Left colon (tissue), 2 donors: ENCODE results near the gene CWC27. TPM values are rescaled to one million over a fixed set of nuclear protein-coding genes. Genes with fewer than 3 reads are reported as not detected.
A peak's percentile ranks its signal among the peaks of the same experiment; 100 is the strongest.
"Not testable (repeated sequence)": the region's sequence is repeated elsewhere in the genome, so short reads cannot be mapped to it uniquely, and the experiment has no call there.

ENCODE experiments used
- ATAC-seq: fragments of 200-7000 bp; cut with Tn5 transposase; one replicate; pipeline ENCODE4 v1.9.1; 2020; ENCODE audit warnings: mild to moderate bottlenecking, moderate library complexity
- DNase-seq, 2 donors: peaks; one replicate each; pipeline ENCODE4 v3.0.0-alpha.2; 2020
- intact Hi-C, 2 donors: fragments of 100-400 bp; cut with DNase I in 1 of 2; cut with micrococcal nuclease in 1 of 2; formaldehyde crosslinking; loops; one replicate each; pipeline versions ENCODE4 v1.11.2 to v1.14.0; 2022; cut with DNase I, micrococcal nuclease
- total RNA-seq, 2 donors: library from RNA; stranded (reverse); fragmentation: NEBNext Ultra II Directional; extraction: Animal tissue kit (Norgen Biotek cat#: 25700); gene quantifications; one replicate each; pipeline ENCODE4 v1.2.1, GENCODE V29; 2021
- donor health status: DM: no; HTN: no; CAD: no.
- donor health status: DM: yes; HTN: yes; CAD: no.

The CWC27 gene
- total RNA-seq, 2 donors from 2014 or later = 13.5 to 14.0 TPM

- DNase-seq (no peak), ATAC-seq (no peak)
- intact Hi-C loops = no loop called here
Measured at GRCh38 chr5:64883912-64884311, 115.2 kb downstream of the CWC27 start.

- intact Hi-C loops = no loop called here
- no peak for DNase-seq
- no peak for ATAC-seq
Measured at GRCh38 chr5:64884541-64884940, 115.8 kb downstream of the CWC27 start.

GRCh38 chr5:64887910-64888309 is 119.2 kb downstream of the CWC27 start:
- ATAC-seq (no peak), DNase-seq (no peak)
- intact Hi-C loops = no loop called here

- no peak for ATAC-seq
- DNase-seq = no peak
- intact Hi-C loops = no loop called here
Measured at GRCh38 chr5:64895748-64896147, 127.0 kb downstream of the CWC27 start.

GRCh38 chr5:64899838-64900237 is 131.1 kb downstream of the CWC27 start:
- intact Hi-C loops = no loop called here
- ATAC-seq = no peak
- no peak for DNase-seq

GRCh38 chr5:64900618-64901017 is 131.9 kb downstream of the CWC27 start:
- intact Hi-C loops = no loop called here
- peak; percentile 94 for ATAC-seq
- no peak for DNase-seq

- DNase-seq, intact Hi-C loops, ATAC-seq: not testable (repeated sequence)
Measured at GRCh38 chr5:64907399-64907798, 138.7 kb downstream of the CWC27 start.

- no peak for ATAC-seq
Measured at GRCh38 chr5:64914396-64914795, 145.7 kb downstream of the CWC27 start.

GRCh38 chr5:64918083-64918482 is 149.4 kb downstream of the CWC27 start:
- no peak for ATAC-seq
- intact Hi-C loops = no loop called here
- DNase-seq = no peak

More at GRCh38 chr5:64914396-64914795, 145.7 kb downstream of the CWC27 start:
- no peak for DNase-seq
- intact Hi-C loops = no loop called here

GRCh38 chr5:64921386-64921785 is 152.7 kb downstream of the CWC27 start:
- no peak for ATAC-seq
- intact Hi-C loops = no loop called here

GRCh38 chr5:64923151-64923685 is 154.5 kb downstream of the CWC27 start:
- ATAC-seq (no peak), DNase-seq (no peak)
- intact Hi-C loops = no loop called here

More at GRCh38 chr5:64921386-64921785, 152.7 kb downstream of the CWC27 start:
- no peak for DNase-seq

GRCh38 chr5:64925123-64925522 is 156.4 kb downstream of the CWC27 start:
- intact Hi-C loops = no loop called here
- ATAC-seq = no peak
- no peak for DNase-seq

- ATAC-seq (no peak), DNase-seq (no peak)
- intact Hi-C loops = no loop called here
Measured at GRCh38 chr5:64929833-64930232, 161.1 kb downstream of the CWC27 start.

GRCh38 chr5:64930672-64931318 is 162.1 kb downstream of the CWC27 start:
- no peak for DNase-seq
- intact Hi-C loops = no loop called here
- ATAC-seq = no peak

- ATAC-seq, intact Hi-C loops: not testable (repeated sequence)
- DNase-seq = peak in 1 of 2 donors; percentile 4
Measured at GRCh38 chr5:64939422-64939771, 170.7 kb downstream of the CWC27 start.

- DNase-seq = peak; percentile 29 to 37
- peak; percentile 87 for ATAC-seq
- intact Hi-C loops = no loop called here
Measured at GRCh38 chr5:64939772-64940510, 171.2 kb downstream of the CWC27 start.

- DNase-seq (no peak), ATAC-seq (no peak)
- intact Hi-C loops = no loop called here
Measured at GRCh38 chr5:64942460-64942859, 173.7 kb downstream of the CWC27 start.

- intact Hi-C loops = no loop called here
- no peak for ATAC-seq
- no peak for DNase-seq
Measured at GRCh38 chr5:64944868-64945267, 176.1 kb downstream of the CWC27 start.

- DNase-seq (no peak), ATAC-seq (no peak)
- intact Hi-C loops = no loop called here
Measured at GRCh38 chr5:64947031-64947430, 178.3 kb downstream of the CWC27 start.

- intact Hi-C loops = no loop called here
Measured at GRCh38 chr5:64947801-64948200, 179.1 kb downstream of the CWC27 start.

More at GRCh38 chr5:64947801-64948200, 179.1 kb downstream of the CWC27 start:
- DNase-seq = no peak
- no peak for ATAC-seq
